Germinal center (tissue), 1 donor: Measurements from ENCODE around the gene G2E3.
A peak's percentile ranks its signal among the peaks of the same experiment; 100 is the strongest.
"Not testable (repeated sequence)": the region's sequence is repeated elsewhere in the genome, so short reads cannot be mapped to it uniquely, and the experiment has no call there.

Source experiments
- DNase-seq: peaks from one replicate; pipeline ENCODE4 v3.0.0; 2012; ENCODE audit warnings: mixed read lengths, low spot score

The G2E3 gene

DNA sequence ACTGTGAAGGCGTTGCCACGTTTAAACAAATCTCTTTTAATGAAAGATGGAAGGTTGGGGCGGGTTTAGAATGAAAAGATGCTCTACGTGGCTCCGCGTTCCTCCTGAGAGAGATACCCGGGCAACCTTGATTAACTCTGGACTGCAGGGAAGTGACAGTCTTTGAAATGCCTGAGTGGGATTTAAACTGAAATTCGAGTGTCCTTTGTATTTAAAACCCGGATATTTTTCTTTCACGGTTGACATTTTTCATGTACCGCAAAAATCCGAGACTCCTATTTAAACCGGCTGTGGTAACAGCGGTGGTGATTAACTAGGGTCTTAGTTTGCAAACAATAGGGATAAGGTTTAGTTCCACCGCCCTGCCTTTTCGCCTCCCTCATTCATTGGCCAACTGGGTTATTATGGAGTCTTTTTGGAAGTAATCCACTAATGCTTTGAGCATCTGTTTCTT, 707 bp downstream of the G2E3 start:
- DNase-seq: peak; percentile 10

DNA sequence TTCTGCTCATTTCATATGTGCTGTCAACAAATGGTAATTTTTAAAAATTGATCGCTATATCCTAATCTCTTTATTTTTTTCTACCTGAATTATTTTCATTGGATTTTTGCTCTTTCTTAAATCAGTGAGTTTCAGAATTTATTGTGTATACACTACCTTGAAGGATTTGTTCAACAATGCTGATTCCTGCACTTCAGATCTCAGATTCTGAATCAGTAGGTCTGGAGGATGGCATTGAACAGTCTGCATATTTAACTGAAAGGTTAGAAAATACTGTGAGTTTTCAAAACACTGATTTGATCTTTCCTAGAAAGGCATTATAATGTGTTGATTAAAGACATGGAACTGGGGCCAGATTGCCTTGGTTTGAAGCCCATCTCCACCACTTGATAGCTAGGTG, 1.6 kb downstream of the G2E3 start:
- no peak for DNase-seq

GRCh38 chr14:30564235-30564867, 5.4 kb downstream of the G2E3 start:
- DNase-seq: no peak

- no peak for DNase-seq
Measured at GRCh38 chr14:30564868-30565248, 5.9 kb downstream of the G2E3 start.

DNA sequence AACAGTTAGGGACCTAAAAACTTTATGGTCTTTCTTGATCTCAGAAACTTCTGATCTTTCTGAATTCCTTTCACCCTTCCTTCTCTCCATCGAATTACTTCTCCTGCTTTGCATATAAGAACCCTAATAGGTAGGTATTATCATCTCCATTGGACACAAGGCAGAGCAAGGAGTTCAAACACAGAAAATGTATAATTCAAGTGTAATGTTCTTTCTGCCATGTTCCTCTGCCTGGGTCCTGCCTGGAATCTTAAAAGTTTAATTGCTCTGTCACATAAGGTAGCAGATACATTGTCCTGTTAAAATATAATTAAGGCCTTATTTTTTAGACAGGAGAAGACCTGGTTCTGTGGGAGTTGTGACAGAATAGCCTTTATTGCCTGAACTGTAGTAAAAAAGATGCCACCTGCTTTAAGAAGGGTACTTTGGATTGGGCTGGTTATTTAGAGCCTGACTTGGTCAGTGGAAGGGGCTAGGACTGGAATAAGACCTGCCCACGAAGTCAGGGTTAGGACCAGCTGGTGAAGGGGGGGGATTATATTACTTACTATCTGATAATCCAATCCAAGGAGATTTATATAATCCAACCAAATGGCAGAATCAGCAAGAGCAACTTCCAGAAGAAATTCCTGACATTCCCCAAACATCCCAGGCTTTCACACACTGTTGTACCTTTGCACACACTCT, 10.4 kb downstream of the G2E3 start:
- no peak for DNase-seq

DNA sequence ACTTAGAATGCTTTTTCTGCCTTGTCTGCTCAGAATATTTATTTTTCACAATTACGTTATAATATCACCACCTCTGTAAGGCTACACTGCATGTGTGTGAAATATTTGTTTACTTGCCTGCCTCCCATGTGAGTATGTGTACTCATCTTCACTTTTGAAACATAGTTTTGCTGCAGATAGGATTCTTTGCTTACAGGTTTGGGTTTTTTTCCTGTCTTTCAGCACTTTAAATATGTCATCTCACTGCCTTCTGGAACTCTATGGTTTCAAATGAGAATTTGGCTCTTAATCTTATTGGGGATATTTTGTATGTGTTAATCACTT, 10.9 kb downstream of the G2E3 start:
- DNase-seq: no peak

DNA sequence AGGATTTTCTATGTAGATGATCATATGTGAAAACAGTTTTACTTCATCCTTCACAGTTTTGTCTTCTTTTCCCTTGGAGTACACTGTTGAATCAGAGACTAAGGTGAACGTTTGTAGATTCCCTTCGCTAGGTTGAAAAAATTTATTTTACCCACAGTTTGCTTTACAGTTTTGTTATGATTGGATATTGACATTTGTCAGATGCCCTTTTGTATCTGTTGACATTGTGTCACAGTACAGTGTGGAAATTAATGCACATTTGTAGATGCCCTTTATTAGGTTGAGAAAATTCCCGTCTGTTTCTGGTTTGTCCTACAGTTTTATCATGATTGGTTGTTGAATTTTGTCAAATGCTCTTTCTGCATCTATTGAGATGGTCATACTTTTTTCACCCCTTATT, 13.3 kb downstream of the G2E3 start:
- no peak for DNase-seq

- DNase-seq: no peak
Measured at GRCh38 chr14:30572771-30573170, 13.8 kb downstream of the G2E3 start.

DNA sequence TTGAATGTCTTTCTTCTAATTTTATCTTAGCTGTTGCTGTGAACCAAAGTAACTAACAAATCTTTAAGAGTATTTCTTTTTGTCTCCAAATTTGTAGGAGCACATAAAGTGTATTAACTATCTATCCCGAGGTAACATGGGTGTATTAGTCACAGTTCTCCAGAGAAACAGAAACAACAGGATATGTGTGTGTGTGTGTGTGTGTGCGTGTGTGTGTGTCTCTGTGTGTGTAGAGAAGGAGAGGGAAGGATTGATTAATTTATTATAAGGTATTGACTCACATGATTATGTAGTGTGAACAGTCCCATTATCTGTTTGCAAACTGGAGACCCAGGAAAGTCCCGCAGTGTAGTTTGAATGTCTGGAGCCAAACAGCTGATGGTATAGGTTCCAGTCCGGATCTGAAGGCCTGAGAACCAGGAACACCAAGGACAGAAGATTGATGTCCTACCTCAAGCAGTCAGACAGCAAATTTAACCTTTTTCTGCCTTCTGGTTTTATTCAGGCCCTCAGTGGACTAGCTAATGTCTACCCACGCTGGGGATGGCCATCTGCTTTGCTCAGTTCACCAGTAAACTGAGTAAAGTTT, 14.4 kb downstream of the G2E3 start:
- no peak for DNase-seq

DNA sequence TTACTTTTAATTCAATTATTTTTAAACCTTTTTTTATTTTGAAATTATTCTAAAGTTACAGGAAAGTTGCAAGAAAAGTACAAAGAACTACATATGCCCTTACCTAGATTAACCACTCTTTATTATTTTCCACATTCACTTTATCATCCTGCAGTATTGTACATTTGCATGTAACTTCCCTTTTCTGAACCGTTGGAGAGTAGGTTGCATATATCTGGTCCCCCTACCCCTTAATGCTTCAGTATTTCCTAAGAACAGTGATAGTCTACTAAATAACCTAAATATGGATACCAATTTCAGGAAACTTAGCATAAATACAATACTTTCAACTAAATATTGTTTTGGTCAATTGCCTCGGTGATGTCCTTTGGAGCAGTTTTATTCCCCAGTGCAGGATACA, 15.0 kb downstream of the G2E3 start:
- DNase-seq: no peak

DNA sequence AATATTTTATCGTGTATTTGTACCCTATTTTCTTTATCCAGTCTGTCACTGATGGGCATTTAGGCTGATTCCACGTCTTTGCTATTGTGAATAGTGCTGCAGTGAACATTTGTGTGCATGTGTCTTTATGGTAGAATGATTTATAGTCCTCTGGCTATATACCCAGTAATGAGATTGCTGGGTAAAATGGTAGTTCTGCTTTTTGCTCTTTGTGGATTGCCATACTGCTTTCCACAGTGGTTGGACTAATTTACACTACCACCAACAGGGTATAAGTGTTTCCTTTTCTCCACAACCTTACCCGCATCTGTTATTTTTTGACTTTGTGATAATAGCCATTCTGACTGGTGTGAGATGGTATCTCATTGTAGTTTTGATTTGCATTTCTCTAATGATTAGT, 15.8 kb downstream of the G2E3 start:
- not testable (repeated sequence) for DNase-seq

GRCh38 chr14:30576333-30576732, 17.4 kb downstream of the G2E3 start:
- not testable (repeated sequence) for DNase-seq

DNA sequence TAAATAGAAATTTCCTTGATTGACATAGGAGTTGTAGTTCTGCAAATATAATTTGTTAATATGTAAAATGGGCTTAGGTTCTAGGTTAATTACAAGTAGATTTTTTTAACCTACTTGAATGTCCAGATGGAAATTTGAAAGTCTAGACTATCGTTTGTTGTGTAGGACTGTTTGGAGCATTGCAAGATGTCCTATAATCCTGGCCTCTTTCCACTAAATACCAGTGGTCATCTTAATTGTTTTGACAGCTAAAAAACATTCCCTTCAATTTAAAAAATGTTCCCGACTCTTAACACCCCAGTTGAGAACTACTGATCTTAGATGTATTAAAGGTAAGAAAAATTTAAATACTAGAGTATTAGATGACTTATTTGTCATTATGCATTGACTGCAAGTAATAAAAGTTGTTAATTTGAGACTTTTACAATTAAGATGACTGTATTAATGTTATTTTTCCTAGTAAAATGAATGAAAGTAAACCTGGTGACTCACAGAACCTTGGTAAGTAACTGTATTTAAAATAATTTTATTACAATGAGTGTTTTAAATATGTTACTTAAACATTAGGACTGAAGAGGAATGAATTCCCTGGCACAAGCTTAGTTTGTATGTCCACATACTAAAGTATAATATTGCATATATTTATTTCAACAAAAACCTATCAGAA, 21.8 kb downstream of the G2E3 start:
- DNase-seq: no peak

DNA sequence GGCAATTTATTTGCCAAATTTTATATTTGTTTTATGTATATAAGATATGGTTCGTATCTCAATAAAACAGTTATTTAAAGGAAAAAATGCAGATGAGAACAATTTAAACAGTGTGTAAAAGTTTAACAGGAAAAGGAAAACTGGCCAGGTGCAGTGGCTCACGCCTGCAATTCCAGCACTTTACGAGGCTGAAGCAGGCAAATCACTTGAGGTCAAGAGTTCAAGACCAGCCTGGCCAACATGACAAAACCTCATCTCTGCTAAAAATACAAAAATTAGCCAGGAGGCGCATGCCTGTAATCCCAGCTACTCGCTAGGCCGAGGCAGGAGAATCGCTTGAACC, 22.3 kb downstream of the G2E3 start:
- DNase-seq: no peak

DNA sequence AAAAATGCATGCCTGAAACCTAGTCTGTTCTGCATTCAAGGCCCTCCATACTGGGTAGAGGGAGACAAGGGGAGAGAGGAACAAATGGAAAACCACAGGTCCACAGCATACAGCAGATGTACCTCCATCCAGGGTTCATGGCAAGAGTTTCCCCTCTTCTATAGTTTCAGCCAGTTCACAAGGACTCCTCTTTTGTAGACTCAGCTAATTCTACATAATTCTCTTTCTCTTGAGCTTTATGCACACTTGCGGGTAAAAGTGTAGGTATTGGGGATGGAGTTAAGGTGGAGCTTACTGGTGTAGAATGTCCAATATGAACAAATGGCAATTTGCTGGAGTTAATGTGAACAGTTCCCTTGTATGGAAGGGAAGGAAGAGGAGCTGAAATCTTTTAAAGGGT, 23.4 kb downstream of the G2E3 start:
- no peak for DNase-seq

- no peak for DNase-seq
Measured at GRCh38 chr14:30584058-30584630, 25.2 kb downstream of the G2E3 start.

DNA sequence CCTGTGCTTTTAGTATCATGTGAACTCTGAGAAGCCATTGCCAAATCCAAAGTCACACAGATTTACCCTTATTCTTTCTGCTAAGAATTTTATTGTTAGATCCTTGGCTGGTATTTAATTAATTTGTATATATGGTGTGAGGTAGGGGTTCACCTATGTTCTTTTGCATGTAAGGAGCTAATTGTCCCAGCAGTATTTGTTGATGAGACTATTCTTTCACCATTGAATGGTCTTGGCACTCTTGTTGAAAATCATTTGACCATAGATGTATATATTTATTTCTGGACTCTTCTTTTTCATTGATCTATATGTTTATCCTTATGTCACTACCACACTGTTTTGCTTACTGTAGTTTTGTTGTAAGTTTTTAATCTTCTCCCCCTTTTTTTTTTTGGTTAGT, 26.2 kb downstream of the G2E3 start:
- no peak for DNase-seq

- DNase-seq: no peak
Measured at GRCh38 chr14:30587141-30587540, 28.2 kb downstream of the G2E3 start.

DNA sequence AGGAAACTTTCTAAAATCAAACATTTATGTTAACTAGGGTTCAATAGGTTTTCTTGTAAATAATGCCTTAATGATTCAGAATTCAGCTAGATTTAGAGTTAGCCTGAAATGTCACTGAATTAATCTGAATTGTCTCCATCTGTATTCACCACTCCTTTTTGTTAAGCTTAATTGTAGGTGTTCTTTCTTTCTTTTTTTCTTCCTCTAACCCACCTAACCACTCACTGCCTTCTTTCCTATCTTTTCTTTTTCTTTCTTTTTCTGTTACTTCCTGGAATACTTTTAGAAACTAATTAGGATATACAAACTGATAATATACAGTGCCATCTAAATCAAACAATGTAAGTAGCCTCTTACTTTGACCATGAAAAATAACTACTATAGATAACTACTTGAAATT, 29.9 kb downstream of the G2E3 start:
- no peak for DNase-seq

GRCh38 chr14:30596935-30597334, 38.0 kb downstream of the G2E3 start:
- no peak for DNase-seq

- no peak for DNase-seq
Measured at GRCh38 chr14:30597504-30597903, 38.5 kb downstream of the G2E3 start.

DNA sequence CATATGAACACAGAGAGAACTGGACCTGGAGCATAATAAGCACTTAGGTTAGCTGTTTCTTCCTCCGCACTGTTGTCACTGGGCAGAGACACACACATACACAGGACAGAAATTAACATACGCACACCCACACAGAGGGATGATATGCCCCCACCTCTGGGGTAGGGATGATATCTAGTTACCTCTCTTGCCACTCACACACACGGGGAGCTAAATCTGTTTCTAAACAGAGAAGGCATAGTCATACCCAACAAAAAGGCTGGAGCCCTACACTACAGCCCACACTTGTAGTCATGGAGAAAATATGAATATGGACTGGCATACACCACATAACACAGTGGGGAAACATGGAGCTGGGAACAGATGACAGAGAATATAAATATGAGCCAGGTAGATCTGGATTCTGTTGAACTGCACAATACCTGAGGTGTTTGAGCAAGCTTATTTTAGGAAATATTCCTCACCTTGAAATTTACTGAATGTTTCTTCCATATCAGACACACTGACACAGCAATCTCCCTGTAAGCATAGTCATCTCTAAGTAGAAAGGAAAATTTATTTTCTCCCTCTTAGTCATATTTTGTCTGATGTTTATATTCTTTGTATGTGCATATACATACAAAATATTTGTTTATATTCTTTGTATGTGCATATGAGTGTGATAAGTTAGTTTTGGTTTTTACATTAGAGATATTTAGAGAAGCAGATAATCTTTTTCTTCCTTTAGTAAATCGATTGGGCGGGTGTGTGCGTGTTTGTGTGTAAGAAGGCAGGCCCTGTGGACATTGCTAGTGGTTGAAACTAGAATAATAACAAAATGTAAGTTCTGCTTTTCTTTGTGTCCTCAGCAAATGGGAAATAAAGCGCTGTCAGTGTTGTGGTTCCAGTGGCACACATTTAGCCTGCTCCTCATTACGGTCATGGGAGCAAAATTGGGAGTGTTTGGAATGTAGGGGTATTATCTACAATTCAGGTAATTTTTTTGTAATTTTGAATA, 42.3 kb downstream of the G2E3 start:
- DNase-seq: no peak
